NT2/D1 (cell line): ENCODE results near the gene SOX4.

Source experiments
- YY1 ChIP-seq: IDR thresholded peaks from 2 replicates; pipeline ENCODE4 v1.6.1; 2011; ENCODE audit not compliant: insufficient read length, insufficient read depth
- ZNF274 ChIP-seq: IDR thresholded peaks from 2 replicates; pipeline ENCODE4 v1.6.1; 2011; ENCODE audit warnings: mild to moderate bottlenecking, low read depth, low read length

DNA sequence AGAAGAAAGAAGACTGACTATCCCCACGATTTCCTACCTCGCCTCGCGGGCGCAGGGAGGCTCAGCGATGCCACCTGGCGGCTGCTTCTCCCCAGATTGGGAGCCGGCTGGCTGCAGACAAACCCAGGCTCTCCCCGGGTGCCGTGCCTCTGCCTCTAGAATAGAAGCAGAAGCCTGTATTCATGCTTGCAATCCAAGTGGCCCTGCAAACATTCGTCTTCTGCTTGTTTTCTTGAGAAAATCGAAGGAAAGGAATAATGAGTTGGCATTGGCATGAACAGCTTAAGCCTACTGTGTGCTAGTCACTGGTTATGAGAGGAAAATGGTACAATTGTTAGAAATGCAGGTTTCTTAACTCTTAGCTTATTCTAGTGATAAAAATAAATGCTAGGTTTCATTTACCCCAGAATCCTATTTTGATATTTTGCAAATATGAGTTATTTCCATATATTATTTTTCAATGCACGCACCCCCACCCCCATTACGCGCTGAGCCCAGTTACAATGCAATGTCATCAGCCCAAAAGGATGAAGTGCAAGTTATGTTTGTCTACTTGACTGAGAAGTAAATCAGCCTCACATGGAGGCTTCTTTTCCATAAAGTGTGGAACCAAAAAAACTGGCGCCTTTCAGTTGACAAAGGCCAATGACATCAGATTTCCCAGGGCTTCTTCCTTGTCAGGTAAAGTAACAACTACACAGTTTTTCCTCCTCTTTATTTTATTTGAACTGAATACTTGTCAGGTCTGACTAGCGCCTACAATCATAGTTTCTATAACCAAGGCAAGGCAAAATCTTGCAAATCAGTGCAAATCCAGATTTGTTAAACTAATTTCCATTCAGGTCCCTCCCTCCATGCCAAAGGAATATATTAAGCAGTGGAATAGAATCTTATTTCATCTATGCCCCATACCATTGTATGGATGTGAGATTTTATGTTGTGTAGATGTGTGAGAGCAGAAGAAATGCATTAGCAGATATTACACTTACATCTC lies 3.9 kb upstream of the SOX4 start:
- TF ChIP-seq ZNF274 (no peak), YY1 (no peak)
